ENCODE data around the gene NME7. TPM values are rescaled to one million over a fixed set of nuclear protein-coding genes. Genes with fewer than 3 reads are reported as not detected.

Gene NME7
- total RNA-seq, 1 experiment from 2014 or later = 21.8 TPM

GRCh38 chr1:169138866-169139670 lies 228.5 kb downstream of the NME7 start:
- no peak overlapping the region for H3K27ac ChIP-seq (ENCODE audit: low read depth, low read length)
- no peak overlapping the region for H3K4me2 ChIP-seq (ENCODE audit: low read length)
- peaks cover 0 to 8% of the 10 kb centered on the region in 2 experiments; a peak in 2 of 4 replicates for H3K4me1 ChIP-seq (ENCODE audit: control insufficient read depth in 1 of 2, insufficient read depth in 2 of 2, low read length in 2 of 2)
- H3K9me2 ChIP-seq (ENCODE audit: insufficient read depth) = no peaks in the 10 kb centered on the region
- ATAC-seq (no peak), DNase-seq (ENCODE audit: low read depth, low spot score) (no peak)
- ChIA-PET POLR2A (no interaction called here), RAD21 (ENCODE audit: low non-redundant PET in 1 of 2, low total read pairs in 2 of 2, uncharacterized antibody in 2 of 2, unreplicated experiment in 2 of 2) (no interaction called here), CTCF (interaction anchor here (1.0 kb wide), 1 partner anchor 536 kb away, joined by 3 read pairs; no protein-coding TSS in a partner anchor)
- H3K9me3 ChIP-seq (ENCODE audit: control insufficient read depth in 1 of 2, insufficient read depth in 1 of 2, low read depth in 1 of 2, low read length in 2 of 2) = no peaks in the 10 kb centered on the region
- H3K79me2 ChIP-seq (ENCODE audit: insufficient read depth, low read length) = no peaks in the 10 kb centered on the region
- BruUV-seq (replicated peaks) = no TSS peak
- H3K4me3 ChIP-seq (replicated peaks in 1 of 2; ENCODE audit: low read depth in 1 of 2, low read length in 2 of 2) = no peak overlapping the region
- H2AFZ ChIP-seq (ENCODE audit: low read depth, low read length, poor library complexity, severe bottlenecking) = no peak overlapping the region
- intact Hi-C loops (cut with micrococcal nuclease) = no loop called here
- no peaks in the 10 kb centered on the region for H3K27me3 ChIP-seq (ENCODE audit: insufficient read depth, low read length)
- H3K36me3 ChIP-seq (ENCODE audit: control insufficient read depth in 1 of 2, insufficient read depth in 2 of 2, low read length in 2 of 2) = no peaks in the 10 kb centered on the region
- TF ChIP-seq JUND (IDR thresholded peaks at IDR 0.05) (0 out of 2 replicates have a peak, but pooled peaks have one; percentile 25), POLR2A (IDR thresholded peaks at IDR 0.05; ENCODE audit: borderline replicate concordance, extremely low read depth, insufficient read depth, insufficient read length) (no peak)
- H3K9ac ChIP-seq (ENCODE audit: low read length) = no peak overlapping the region
- H4K20me1 ChIP-seq (ENCODE audit: insufficient read depth) = no peaks in the 10 kb centered on the region

GRCh38 chr1:169137357-169137756 lies 230.2 kb downstream of the NME7 start:
- no peak overlapping the region for H3K27ac ChIP-seq (ENCODE audit: low read depth, low read length)
- H3K36me3 ChIP-seq (ENCODE audit: control insufficient read depth in 1 of 2, insufficient read depth in 2 of 2, low read length in 2 of 2) = 0 out of 4 replicates have a peak, but pooled peaks cover 0 to 6% of the 10 kb centered on the region in 2 experiments
- ChIA-PET CTCF (no interaction called here), RAD21 (ENCODE audit: low non-redundant PET in 1 of 2, low total read pairs in 2 of 2, uncharacterized antibody in 2 of 2, unreplicated experiment in 2 of 2) (interaction anchor here in 1 of 2 experiments (0.9 kb wide), 1 partner anchor 290 kb away, joined by 3 read pairs; no protein-coding TSS in a partner anchor), POLR2A (no interaction called here)
- TF ChIP-seq JUND (IDR thresholded peaks at IDR 0.05) (no peak), FOSL1 (IDR thresholded peaks at IDR 0.05; ENCODE audit: low read depth) (no peak), CBX3 (IDR thresholded peaks at IDR 0.05; ENCODE audit: low read depth) (no peak), CTCF (IDR thresholded peaks at IDR 0.05 in 2 of 3, conservative IDR thresholded peaks at IDR 0.05 in 1 of 3; ENCODE audit: borderline replicate concordance in 1 of 3, insufficient read depth in 1 of 3, low read depth in 2 of 3, low read length in 2 of 3) (no peak), ZNF274 (IDR thresholded peaks at IDR 0.05; ENCODE audit: low read depth, low read length) (no peak), EGR1 (IDR thresholded peaks at IDR 0.05; ENCODE audit: low read depth) (no peak)
- no TSS peak for BruUV-seq (replicated peaks)
- intact Hi-C loops (cut with micrococcal nuclease) = no loop called here
- DNase-seq (ENCODE audit: low read depth, low spot score) (no peak), ATAC-seq (no peak)
- peaks cover 0 to 12% of the 10 kb centered on the region in 2 experiments; a peak in 2 of 4 replicates for H3K4me1 ChIP-seq (ENCODE audit: control insufficient read depth in 1 of 2, insufficient read depth in 2 of 2, low read length in 2 of 2)
- H3K4me2 ChIP-seq (ENCODE audit: low read length) = no peak overlapping the region
- H3K9me2 ChIP-seq (ENCODE audit: insufficient read depth) = no peaks in the 10 kb centered on the region
- no peak overlapping the region for H2AFZ ChIP-seq (ENCODE audit: low read depth, low read length, poor library complexity, severe bottlenecking)
- H3K9ac ChIP-seq (ENCODE audit: low read length) = no peak overlapping the region
- H4K20me1 ChIP-seq (ENCODE audit: insufficient read depth) = no peaks in the 10 kb centered on the region
- H3K79me2 ChIP-seq (ENCODE audit: insufficient read depth, low read length) = no peaks in the 10 kb centered on the region
- no peaks in the 10 kb centered on the region for H3K27me3 ChIP-seq (ENCODE audit: insufficient read depth, low read length)
- no peaks in the 10 kb centered on the region for H3K9me3 ChIP-seq (ENCODE audit: control insufficient read depth in 1 of 2, insufficient read depth in 1 of 2, low read depth in 1 of 2, low read length in 2 of 2)
- no peak overlapping the region for H3K4me3 ChIP-seq (replicated peaks in 1 of 2; ENCODE audit: low read depth in 1 of 2, low read length in 2 of 2)
